Measurements from ENCODE around the gene S100A9.

The S100A9 gene

DNA sequence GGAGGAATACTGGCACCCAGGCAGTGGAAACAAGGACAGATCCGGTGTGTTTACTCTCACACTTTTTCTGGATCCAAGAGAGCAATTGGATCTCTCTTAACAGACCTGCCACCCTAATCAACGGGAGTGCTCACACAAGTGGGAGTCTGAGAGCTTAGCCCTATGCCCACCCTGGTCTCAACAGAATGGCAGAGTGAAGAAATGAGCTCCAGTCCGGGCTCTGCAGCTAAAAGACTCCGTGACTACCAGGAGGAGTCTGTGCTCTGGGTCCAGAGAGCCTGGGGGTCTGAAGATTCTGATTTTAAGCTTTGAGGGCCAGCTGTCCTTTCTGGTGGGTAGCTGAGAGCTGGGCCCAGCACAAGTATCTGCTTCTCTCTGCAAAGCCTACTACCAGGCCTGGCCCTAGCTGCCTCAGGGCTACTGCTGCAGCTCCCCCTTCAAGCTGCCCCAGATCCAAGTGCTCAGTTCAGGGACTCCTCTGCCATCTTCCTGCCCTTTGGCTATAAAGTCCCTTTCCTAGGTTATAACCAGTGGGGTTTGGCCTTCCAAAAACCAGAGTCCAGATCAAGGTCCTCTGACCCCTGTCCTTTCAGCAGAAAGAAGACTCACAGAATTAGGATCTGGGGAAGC lies 3.9 kb downstream of the S100A9 start:
- DNase-seq = no peak

DNA sequence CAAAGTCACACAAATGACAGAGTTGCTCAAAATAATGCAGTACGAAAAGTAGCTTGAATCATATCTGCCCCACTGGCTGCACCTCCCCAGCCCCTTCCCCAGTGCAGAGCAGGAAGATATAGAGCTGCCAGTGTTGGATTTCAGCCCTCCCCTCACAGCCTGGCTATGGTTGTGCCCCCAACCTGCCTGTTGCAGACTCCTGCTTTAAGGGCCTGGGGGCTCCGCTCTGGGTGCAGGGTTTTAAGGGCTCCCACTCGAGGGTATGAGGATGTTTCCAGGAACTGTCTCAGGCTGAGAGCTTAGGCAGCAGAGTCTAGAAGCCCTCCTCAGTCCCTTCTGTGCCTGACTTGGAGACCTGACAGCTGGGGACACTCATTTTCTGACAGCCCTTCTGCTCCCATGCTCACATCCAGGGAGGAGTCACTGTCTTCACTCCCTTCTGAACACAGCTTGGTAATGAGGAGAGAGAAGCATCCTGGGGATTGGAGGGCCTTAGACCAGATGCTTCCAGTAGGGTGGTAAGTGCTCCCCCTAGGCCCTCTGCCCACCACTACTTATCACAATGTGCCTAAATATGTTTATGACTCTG lies 4.6 kb downstream of the S100A9 start:
- DNase-seq = no peak

DNA sequence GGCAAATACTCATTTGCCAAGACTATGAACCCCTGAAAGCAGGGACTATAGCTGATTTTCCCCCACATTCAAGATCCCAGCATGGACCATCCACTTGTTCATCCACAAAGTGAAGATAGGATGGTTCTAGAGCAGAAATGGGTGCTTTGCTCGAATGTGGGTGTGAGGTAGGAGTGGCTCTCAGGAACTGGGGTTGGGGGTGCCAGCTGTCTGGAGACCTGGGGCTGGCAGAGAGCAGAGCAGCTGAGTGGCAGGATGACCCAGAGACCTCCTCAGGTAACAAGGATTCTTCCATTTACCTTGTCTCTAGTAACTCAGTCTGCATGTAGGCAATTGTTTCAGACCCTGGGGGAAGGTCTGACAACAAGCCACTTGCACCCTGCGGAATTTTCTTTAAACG lies 6.0 kb downstream of the S100A9 start:
- DNase-seq = no peak

DNA sequence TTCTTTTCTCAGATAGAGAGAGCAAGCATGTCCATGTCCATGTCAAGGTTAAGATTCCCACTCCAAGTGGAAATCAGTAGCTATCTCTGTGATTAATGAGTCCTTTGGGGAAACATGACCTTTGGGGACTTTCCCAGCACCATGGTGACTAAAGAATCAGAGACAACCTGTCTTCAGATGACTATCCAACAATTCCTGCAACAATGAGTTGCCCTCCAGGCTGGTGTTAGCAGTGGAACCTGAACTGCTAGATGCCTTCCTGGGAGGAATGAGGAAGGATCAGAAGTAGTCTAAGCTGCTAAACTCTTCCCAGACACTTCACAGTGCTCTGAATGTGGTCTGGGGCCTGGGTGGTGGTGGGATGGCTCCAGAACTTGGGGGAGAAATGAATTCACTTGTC lies 6.5 kb downstream of the S100A9 start:
- DNase-seq = no peak

DNA sequence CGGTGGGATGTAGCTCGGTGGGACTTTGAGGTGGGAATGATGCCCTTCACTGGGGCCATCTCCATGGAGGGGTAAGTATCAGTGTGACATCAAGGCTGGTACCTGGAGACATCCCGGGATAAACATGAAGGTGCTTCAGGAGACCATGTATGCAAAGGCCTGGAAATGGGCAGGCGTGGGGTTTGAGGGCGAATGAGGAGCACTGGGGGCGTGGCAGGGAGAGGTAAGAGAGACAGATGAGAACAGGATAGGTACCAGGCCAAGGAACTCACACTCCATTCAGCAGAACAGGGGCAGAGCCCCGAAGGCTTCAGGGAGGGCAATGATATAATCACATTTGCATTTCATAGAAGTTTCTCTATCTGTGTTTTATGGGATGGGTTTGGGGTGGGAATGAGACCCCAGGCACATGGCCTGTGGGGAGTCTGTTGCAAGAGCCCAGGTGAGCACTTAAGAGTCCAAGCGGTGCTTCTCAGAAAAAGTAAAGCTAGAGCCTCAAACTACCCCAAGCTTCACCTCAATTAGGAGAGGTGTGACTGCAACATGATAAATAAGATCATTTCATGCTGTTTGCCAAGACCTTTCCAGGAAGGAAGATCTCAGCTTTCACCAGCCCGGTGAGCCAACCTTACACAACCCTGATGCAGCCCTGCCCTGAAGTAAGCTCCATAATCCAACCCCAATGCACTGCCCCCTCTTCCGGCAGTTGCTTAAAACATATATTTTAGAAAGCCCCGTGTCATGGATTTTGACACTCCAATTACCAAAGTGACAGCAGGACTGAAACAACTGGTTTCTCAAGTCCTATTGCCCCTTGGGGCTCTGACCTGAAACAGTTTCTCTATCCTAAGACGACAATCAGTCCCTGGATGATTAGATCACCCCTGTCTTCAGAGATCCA lies 7.4 kb downstream of the S100A9 start:
- no peak for DNase-seq

DNA sequence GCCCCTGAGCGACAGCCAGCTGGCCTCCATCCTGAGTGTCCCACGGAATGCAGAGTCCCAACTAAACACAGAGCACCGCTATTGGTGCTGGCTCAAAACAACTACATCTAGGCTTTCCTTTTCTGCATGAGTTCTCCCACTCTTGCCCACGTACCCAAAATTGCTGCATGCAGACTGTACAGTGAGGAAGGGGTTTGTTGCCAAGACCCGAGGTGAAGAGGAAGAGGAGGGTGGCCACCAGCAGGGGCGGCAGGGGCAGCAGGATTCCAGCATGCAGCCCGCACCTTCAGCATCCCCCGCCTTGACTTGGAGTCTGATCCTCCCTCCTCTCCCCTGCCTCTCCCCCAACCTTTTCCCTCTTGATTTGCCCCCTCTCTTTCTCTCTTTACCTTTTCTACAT lies 8.0 kb downstream of the S100A9 start:
- no peak for DNase-seq

DNA sequence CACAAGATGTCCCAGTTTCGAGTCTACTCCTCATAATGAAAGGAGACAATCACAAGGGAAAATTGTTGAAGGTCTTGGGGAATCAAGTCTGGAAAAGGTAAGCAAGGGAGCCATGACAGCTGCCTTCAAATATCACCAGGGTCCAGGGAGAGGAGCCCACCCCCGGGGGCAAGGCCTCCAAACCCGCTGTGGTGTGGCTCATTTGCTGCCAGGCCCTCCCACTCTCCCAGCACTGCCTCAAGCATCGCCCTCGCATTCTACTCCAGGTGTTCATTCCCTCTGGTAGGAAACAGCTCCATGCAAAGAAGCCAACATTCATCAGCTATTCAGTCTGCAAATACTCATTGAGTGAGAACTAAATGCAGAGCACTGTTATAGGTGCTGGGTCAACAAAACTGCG lies 8.6 kb downstream of the S100A9 start:
- DNase-seq = no peak

DNA sequence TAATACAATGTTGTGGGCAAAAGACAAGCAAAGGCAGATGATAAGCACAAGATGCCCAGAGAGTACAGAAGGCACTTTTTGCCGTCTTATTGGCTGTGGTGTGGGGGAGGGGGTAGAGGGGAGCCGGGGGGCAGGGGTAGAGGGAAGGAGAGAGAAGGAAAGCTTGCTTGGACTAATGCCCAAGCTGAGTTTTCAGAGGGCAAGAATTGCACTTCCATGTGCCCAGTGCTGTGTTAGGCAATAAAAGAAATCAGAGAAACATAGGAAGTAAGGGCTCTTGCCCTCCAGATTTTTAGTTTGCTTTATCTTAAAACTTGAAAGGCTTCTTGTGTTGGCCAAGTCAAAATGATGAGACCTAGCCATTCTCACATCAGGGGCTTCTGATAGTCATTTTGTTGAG lies 9.4 kb downstream of the S100A9 start:
- no peak for DNase-seq

DNA sequence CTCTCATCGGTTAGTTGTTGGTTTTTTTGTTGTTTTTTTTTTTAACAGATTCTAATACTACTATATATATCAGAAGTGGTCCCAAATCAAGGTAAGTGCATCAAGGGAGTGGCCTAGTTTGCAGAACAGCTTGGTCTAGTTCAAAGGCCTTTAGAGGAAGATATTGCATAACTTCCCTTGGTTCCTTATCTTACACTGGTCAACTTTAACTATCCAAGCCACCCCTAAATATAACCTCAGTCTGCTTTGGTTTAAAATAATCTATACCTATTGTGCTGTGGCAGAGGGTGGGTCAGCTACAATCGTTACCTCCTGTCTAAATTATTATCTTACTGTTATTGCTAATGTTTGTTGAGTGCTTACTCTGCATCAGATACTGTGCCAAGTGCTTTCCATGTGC lies 10.8 kb downstream of the S100A9 start:
- DNase-seq = no peak

DNA sequence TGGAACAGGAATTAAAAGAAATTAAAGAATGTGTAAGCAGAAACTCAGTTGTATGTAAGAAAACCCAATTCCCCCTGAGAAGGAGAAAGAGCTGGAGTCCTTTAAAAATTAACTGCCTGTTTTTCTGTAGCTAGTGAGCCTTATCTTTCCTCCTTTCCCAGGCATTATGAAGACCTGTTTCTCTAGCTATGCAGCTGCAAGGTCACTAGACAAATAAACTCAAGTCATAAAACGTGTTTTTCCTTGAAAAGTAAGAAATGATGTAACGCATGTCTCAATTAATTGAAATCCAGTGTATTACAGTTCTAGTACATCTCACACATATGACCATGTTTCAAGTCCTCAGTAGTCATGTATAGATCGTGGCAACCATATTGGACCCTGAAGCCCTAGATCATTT lies 12.5 kb downstream of the S100A9 start:
- DNase-seq = no peak

DNA sequence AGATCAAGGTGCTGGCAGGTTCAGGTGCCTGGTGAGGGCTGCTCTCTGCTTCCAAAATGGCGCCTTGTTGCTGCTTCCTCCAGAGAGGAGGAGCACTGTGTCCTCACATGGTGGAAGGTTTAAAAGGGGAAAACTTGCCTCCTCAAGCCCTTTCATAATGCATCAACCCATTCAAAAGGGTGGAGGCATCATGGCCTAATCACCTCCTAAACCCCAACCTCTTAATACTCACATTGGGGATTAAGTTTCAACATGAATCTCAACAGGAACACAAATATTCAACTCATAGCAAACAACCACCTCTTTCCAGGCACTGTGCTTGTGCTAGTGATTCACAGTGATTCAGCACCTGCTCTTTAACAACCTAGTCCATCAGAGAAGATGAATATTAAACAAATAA lies 13.6 kb downstream of the S100A9 start:
- no peak for DNase-seq

DNA sequence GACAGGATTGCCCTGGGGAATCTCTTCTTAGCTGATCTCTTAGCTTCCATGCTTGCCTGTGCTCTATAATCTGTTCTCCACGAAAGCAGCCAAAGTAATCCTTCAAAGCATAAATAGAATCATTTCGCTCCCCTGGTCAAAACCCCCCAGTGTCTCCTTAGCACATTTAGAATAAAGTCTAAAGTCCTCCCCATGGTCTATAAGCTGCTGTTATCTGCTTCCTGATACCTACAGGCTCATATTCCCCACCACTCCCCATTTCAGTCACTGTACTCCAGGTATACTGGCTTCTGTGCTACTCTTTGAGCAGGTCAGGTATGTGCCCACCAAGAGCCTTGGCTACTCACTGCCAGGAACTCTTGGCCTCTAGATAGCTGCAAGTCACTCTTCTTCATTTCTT lies 14.9 kb downstream of the S100A9 start:
- DNase-seq = no peak

DNA sequence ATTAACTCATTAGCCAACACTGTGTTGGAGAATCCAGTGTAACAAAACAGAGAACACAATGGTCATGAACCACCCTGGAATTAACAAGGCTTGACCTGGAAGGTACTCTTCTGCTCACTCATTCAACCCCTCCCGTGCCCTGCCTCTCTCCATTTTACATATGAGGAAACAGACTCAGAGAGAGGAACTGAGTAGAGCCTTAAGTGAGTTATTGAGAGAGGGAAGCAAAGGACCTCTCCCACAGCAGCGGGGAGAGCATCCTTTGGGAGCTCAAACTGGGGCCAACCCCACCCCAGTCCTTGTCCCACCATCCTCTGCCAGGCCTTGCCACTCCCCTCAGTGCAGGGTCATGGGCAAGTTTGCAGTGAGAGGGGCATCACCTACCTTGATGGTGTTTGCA lies 16.4 kb downstream of the S100A9 start:
- no peak for DNase-seq

DNA sequence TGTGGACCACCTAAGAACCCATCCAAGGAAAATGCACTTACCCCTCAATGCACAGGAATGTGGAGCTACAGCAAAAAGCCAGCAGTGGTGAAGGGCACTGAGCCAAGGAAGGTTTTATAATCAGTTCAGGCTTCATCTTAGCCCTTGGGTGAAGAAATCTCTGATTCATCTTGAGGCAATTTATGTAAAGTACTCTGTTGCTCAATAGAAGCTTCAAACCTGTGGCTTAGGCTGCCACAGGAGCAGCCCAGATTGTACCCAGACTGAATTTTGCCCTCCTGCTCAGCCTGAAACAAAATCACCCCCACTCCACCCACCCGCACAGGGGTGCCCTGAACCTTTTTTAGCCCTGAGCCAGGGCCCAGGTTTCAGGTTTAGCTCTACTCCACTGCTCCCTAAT lies 17.9 kb downstream of the S100A9 start, which contains the start of gene S100A12:
S100A12 (minus strand) TSS at position 111 of the 400 bp plus-strand sequence. CDS start 1,029 bp downstream, outside the sequence.
- no peak for DNase-seq

DNA sequence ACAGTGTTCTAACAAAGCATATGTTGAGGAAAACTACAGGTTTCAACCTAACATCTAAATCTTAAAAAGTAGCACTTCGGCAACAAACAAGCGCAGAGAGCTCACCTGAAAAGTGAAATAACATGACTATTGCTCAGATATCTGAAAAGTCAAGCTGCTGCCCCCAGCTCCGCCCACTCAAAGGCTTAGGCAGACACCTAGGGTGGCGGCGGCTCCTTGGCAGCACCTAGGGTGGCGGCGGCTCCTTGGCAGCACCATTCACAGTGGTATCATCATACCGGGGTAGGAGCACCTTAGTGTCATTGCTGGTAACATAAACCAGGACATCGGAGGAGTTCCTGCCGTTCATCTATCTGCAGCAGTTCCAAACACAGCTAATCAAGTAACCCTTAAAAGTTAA lies 21.9 kb downstream of the S100A9 start:
- DNase-seq = no peak

DNA sequence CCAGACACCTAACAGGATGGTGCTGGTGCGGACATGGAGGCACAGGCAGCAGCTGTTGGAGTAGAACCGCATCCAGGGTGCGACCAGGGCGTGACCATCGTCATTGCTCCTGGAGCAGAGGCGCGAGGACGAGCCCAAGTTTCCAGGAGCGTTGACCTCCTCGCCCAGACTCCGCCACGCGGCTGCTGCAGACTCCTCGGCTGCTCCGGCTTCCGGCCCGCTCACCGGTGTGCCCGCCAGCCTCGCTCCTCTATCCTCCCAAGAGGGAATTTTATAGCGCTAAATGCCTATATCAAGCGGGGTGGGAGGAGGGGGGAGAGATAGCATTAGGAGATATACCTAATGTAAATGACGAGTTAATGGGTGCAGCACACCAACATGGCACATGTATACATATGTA lies 23.1 kb downstream of the S100A9 start:
- DNase-seq = no peak

DNA sequence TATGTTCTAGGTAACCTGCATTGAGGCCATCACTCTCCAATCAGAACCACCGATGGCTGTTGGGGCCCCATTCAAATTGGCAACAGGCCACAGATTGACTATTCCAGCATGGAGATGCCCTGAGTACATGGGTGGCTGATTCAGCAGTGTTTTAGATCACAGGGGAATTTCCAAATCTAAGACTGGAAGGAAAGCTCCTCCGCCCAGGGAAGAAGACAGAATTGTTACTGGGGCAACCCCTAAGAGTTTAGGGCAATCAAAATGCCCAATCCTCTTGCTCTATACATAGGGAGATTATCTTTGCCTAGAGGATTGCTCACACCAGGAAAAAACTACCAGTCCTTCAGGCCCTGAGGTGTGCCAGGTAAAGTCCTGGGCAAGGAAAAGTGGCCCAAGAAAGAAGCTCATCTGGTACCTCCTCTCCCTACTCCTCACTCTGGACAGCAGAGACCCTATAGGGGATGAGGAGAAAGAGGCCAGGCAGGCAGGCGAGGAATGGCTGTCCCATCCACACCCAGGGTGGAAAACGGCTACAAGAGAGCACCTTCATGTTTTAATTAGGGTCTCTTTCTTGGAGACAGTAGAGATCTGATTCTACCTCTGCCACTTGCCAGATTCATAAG lies 27.4 kb downstream of the S100A9 start:
- no peak for DNase-seq

DNA sequence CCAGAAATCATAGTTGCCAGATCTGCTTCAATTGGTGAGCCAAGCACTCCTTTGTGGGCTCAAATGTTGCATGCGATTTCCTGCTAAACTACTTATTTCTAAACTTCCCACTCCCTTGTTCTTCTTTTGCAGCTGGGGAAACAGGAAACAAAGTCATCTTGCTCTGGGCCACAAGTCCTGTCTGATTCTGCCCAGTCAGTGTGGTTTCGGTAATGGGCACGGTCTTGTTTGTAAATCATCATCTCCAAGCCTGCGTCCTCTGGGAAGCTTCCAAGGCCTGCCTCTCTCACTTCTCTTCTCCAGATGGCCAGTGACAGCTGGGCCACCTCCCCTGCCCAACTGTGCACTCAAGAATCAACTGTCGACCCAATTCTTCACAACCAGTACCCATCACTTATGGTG lies 28.8 kb downstream of the S100A9 start:
- DNase-seq = no peak

DNA sequence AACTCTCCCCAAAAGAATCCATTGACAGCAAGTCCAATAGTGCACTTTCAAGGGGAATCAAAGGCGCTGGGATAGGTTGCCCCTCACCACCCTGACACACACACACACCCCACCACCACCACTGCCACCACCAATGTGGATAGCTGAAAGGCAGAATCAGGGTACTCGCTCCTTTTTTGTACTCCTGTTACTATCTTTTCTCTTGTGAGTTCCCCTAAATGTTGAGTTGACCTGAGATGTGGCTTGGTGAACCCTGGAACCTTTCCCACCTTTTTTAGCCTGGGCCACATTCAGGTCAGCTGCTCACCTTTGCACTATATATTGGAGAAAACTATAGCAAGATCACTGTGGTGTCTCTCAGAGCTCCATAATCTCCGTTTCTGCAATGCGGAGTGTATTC lies 29.3 kb downstream of the S100A9 start:
- DNase-seq = no peak

DNA sequence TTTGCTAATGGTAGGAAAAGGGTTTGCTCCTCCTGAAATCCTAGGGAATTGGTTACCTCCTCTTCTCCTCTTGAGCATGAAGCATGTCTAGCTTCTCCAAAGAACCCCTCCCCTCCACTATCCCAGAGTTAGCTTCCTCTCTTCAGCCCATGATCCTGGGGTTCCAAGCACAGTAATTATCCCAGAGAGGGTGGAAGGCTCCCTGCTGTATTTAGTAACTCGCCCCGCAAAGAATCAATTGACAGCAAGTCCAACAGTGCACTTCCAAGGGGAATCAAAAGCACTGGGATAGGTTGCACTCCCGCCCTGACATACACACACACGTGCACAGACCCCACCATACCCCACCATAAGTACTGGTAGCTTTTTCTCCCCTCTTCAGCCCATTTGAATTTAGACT lies 30.1 kb downstream of the S100A9 start:
- no peak for DNase-seq

DNA sequence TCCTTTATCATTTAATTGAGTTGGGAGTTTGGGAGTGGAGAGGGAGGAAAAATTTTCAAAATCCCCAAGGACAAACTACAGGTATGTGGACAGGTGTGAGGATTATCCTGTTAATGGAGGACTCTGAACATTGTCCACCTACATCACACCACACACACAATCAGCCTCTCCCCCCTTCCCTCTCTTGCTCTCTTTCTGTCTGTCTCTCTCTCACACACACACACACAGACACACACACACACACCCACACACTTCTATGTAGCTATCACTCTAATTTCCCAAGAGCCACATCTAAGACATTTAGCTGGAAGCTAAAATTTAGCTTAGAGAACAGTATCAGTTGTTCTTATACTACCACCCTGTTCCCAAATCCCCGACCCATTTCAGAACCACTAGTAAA lies 31.7 kb downstream of the S100A9 start:
- no peak for DNase-seq

DNA sequence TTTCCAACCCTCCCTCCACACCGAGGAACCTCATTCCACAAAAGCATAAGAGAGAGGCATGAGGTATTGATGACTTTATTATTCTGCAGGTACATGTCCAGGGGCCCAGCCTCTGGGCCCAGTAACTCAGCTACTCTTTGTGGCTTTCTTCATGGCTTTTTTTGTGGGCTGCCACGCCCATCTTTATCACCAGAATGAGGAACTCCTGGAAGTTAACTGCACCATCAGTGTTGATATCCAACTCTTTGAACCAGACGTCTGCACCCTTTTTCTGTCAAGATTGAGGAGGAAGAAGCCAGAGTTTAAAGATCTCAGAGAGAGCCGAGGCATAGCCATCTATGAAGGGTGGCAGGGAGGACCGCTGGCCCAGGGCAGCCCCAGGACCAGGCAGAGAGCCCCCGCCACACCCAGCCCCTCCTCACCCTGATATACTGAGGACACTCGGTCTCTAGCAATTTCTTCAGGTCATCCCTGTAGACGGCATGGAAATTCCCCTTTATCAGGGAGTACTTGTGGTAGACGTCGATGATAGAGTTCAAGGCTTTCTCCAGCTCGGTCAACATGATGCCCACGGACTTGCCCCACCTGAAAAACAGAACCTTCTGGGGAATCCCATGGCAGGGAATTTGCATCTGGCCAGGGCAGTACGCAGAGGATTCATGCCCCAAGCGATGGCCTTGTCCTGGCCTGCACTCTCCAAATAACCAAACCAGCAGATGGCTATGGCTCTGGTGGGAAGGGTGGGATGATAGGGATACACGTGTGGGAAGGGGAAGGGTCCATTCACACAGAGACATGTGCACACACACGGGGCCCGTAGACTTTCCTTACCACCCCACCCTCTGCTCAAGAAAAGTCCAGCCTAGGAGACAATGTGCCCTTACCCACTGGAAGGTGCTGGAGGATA lies 32.6 kb downstream of the S100A9 start:
- no peak for DNase-seq
